CD4-positive, alpha-beta T cell (primary cell): Measurements from ENCODE around the gene DNAJC7. TPM values are rescaled to one million over a fixed set of nuclear protein-coding genes. Genes with fewer than 3 reads are reported as not detected.
A peak's percentile ranks its signal among the peaks of the same experiment; 100 is the strongest.

Source experiments
- ATAC-seq: fragments of 200-7000 bp; cut with Tn5 transposase; one replicate; pipeline ENCODE4 v1.10.0; 2022; ENCODE audit warnings: mild to moderate bottlenecking; ENCODE audit not compliant: poor library complexity
- CTCF ChIA-PET: fragments of 350-600 bp; sonication (Branson Sonifier 250); formaldehyde crosslinking; loops from one replicate; lab custom pipeline; 2021; ENCODE audit warnings: antibody characterized with exemption, inconsistent platforms; lab: Charles Lee
- POLR2A ChIA-PET: fragments of 350-600 bp; sonication (Branson Sonifier 250); formaldehyde crosslinking; loops from one replicate; lab custom pipeline; 2021; ENCODE audit warnings: antibody characterized with exemption, inconsistent platforms; lab: Charles Lee
- DNase-seq, 14 experiments: peaks; one replicate each; pipeline ENCODE4 v3.0.0-alpha.2; 2013 to 2020; ENCODE audit warnings: mixed read lengths in 2 of 14
- H3K27ac ChIP-seq, 2 donors: one replicate each; pipeline versions ENCODE4 v1.5.1 to v1.7.0; 2013; ENCODE audit warnings: low read length in 2 of 2, low read depth in 1 of 2, mild to moderate bottlenecking in 1 of 2
- H3K27me3 ChIP-seq, 2 experiments: 1 replicate in 1 of 2; 2 replicates in 1 of 2; pipeline versions ENCODE4 v1.6.1 to v1.7.0; 2013; ENCODE audit warnings: low read length in 2 of 2, control low read depth in 1 of 2, mild to moderate bottlenecking in 1 of 2, moderate library complexity in 1 of 2; ENCODE audit not compliant: insufficient read depth in 2 of 2, control insufficient read depth in 1 of 2
- H3K36me3 ChIP-seq: one replicate; pipeline ENCODE4 v1.6.1; 2013; ENCODE audit warnings: low read length, control low read depth; ENCODE audit not compliant: insufficient read depth
- H3K4me1 ChIP-seq: one replicate; pipeline ENCODE4 v1.6.1; 2013; ENCODE audit warnings: low read length, control low read depth; ENCODE audit not compliant: insufficient read depth
- H3K4me3 ChIP-seq: one replicate; pipeline ENCODE4 v1.5.1; 2013; ENCODE audit warnings: mild to moderate bottlenecking, low read length, moderate library complexity
- H3K9me3 ChIP-seq, 2 experiments: 1 replicate in 1 of 2; 2 replicates in 1 of 2; pipeline versions ENCODE4 v1.6.1 to v1.7.0; 2013; ENCODE audit warnings: low read length in 2 of 2, mild to moderate bottlenecking in 2 of 2, control low read depth in 1 of 2, moderate library complexity in 1 of 2; ENCODE audit not compliant: control insufficient read depth in 1 of 2, insufficient read depth in 1 of 2
- H3K27ac Mint-ChIP-seq: one replicate; pipeline ENCODE4 v1.8.0; 2020; ENCODE audit warnings: mixed read lengths
- H3K27me3 Mint-ChIP-seq: one replicate; pipeline ENCODE4 v1.8.0; 2021; ENCODE audit warnings: mixed read lengths
- H3K36me3 Mint-ChIP-seq: one replicate; pipeline ENCODE4 v1.8.0; 2021; ENCODE audit warnings: low read depth, mixed read lengths
- H3K4me1 Mint-ChIP-seq: one replicate; pipeline ENCODE4 v1.8.0; 2021; ENCODE audit warnings: low read depth, mixed read lengths
- H3K4me3 Mint-ChIP-seq: one replicate; pipeline ENCODE4 v1.8.0; 2020; ENCODE audit warnings: mild to moderate bottlenecking, mixed read lengths
- H3K9me3 Mint-ChIP-seq: one replicate; pipeline ENCODE4 v1.8.0; 2020; ENCODE audit warnings: mixed read lengths
- intact Hi-C, 2 experiments: fragments of 100-400 bp; cut with DNase I in 1 of 2; cut with micrococcal nuclease in 1 of 2; formaldehyde crosslinking; loops; one replicate each; pipeline versions ENCODE4 v1.15.1 to v1.9.0; 2023 to 2025; cut with DNase I, micrococcal nuclease
- total RNA-seq, 174 experiments: library from RNA in 2 of 174; stranded (reverse) in 2 of 174; gene quantifications; one replicate each; pipeline ENCODE4 v1.2.3 and lab custom pipeline; 2021 to 2026
- TF ChIP-seq, protein P1 (sequence below): fragments of 200-600 bp; IDR thresholded peaks from one replicate; pipeline ENCODE4 v1.8.0; 2022; ENCODE audit warnings: antibody characterized with exemption, mild to moderate bottlenecking

The DNAJC7 gene
- total RNA-seq, 2 experiments from 2014 or later, result 117 to 140 TPM

DNA sequence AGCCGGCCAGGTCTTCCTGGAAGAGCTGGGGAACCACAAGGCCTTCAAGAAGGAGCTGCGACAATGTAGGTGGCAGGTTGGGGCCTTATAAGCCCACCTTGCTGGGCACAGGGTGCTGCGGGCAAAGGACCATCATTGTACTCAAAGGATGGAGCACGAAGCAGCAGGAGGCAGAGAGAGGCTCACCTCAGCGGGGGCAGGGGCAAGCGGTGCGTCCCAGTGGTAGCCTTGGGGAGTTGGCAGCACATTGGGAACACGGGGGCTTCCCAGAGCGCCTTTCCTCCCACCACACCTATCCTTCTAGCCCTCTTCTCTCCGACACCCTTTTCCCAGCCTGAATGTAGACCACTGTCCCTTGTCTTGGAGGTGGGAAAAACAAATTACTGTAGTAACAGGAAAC, 48.6 kb downstream of the DNAJC7 start:
- no peaks in the 10 kb centered on the region for H3K27me3 ChIP-seq
- H3K27ac Mint-ChIP-seq, result peak overlapping the region; percentile 94
- peaks cover 44% of the 10 kb centered on the region for H3K36me3 Mint-ChIP-seq
- peaks cover 45% of the 10 kb centered on the region for H3K4me1 Mint-ChIP-seq
- ATAC-seq (no peak), DNase-seq (no peak)
- H3K4me1 ChIP-seq, result peaks cover 38% of the 10 kb centered on the region
- H3K4me3 ChIP-seq, result no peak overlapping the region
- H3K36me3 ChIP-seq, result peaks cover 33% of the 10 kb centered on the region
- no peaks in the 10 kb centered on the region for H3K9me3 Mint-ChIP-seq
- no peak overlapping the region for H3K27ac ChIP-seq
- no peaks in the 10 kb centered on the region for H3K27me3 Mint-ChIP-seq
- ChIA-PET CTCF (no interaction called here), POLR2A (interaction anchor here (4.4 kb wide), 1 partner anchor 50 kb away, joined by 81 read pairs; the partner anchor contains the start of genes DNAJC7 and NKIRAS2)
- H3K4me3 Mint-ChIP-seq, result peak overlapping the region; percentile 85
- TF ChIP-seq, protein P1, sequence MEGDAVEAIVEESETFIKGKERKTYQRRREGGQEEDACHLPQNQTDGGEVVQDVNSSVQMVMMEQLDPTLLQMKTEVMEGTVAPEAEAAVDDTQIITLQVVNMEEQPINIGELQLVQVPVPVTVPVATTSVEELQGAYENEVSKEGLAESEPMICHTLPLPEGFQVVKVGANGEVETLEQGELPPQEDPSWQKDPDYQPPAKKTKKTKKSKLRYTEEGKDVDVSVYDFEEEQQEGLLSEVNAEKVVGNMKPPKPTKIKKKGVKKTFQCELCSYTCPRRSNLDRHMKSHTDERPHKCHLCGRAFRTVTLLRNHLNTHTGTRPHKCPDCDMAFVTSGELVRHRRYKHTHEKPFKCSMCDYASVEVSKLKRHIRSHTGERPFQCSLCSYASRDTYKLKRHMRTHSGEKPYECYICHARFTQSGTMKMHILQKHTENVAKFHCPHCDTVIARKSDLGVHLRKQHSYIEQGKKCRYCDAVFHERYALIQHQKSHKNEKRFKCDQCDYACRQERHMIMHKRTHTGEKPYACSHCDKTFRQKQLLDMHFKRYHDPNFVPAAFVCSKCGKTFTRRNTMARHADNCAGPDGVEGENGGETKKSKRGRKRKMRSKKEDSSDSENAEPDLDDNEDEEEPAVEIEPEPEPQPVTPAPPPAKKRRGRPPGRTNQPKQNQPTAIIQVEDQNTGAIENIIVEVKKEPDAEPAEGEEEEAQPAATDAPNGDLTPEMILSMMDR, result no peak
- no peaks in the 10 kb centered on the region for H3K9me3 ChIP-seq
- intact Hi-C loops, result loop anchor here (5.0 kb wide), 2 partner anchors 49 to 101 kb away; partner anchors contain the start of genes DNAJC7 (in 1 of the 2) and KLHL11 (in 1 of the 2)

GRCh38 chr17:41967921-41968578, 49.2 kb downstream of the DNAJC7 start:
- TF ChIP-seq, protein P1, result no peak
- DNase-seq (peak in 2 of 14 experiments; percentile 16 to 38), ATAC-seq (no peak)
- no peaks in the 10 kb centered on the region for H3K27me3 Mint-ChIP-seq
- Histone ChIP-seq H3K27me3 (no peaks in the 10 kb centered on the region), H3K4me1 (peaks cover 38% of the 10 kb centered on the region), H3K27ac (peak overlapping the region in 1 of 2 donors; percentile 65), H3K9me3 (no peaks in the 10 kb centered on the region), H3K4me3 (no peak overlapping the region), H3K36me3 (peaks cover 26% of the 10 kb centered on the region)
- ChIA-PET CTCF (interaction anchor here (1.2 kb wide), 1 partner anchor 133 kb away, joined by 3 read pairs; no protein-coding TSS in a partner anchor), POLR2A (interaction anchor here (1.0 to 4.4 kb wide), 3 partner anchors 37 to 144 kb away, joined by 4 to 81 read pairs (median 19); partner anchors contain the start of genes DHX58, DNAJC7, NKIRAS2 and ODAD4)
- H3K4me3 Mint-ChIP-seq, result peak overlapping the region; percentile 85
- peaks cover 37% of the 10 kb centered on the region for H3K36me3 Mint-ChIP-seq
- intact Hi-C loops, result loop anchor here (2.0 to 5.0 kb wide), 4 partner anchors 49 to 187 kb away; partner anchors contain the start of genes DNAJC7 (in 2 of the 2), KLHL11 (in 1 of the 2) and RAB5C (in 1 of the 2)
- peaks cover 45% of the 10 kb centered on the region for H3K4me1 Mint-ChIP-seq
- H3K9me3 Mint-ChIP-seq, result no peaks in the 10 kb centered on the region
- peak overlapping the region; percentile 94 for H3K27ac Mint-ChIP-seq

DNA sequence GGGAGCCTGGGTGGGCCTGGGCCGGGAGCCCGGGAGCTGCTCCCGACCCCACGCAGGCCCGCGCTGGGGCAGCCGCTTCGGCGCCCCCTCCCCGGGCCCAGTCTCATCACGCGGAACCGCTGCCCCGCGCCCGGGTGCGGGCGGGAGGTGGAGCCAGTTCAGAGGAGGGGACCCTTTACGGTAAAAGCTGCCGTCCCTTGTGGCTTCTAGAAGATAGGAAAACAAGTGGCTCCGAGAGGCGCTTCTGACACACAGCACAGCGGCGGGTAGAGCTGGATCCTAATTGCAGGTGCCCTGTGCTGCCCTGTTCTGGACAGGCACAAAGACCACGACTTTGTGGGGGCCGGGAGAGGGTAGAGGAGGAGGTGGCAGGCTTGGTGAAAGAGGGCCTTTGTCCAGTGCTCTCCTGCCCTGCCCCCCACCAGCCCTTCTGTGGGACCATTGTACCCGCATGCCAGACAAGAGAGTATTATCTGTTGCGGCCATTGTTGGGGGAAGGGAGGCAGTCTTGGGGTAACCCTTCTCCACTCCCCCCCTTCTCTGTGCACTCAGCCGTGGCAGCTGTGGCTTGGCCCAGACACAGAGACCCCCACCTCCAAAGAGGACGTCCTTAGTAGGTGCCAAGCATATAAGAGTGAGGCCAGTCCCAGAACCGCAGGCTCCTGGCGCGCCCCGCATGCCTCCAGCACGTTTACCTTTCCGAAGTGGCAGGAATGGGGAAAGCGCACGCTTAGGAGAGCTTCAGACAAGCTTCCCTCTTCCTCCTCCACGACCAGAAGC, 49.9 kb downstream of the DNAJC7 start:
- TF ChIP-seq, protein P1, result no peak
- H3K4me1 ChIP-seq, result peaks cover 41% of the 10 kb centered on the region
- no peaks in the 10 kb centered on the region for H3K27me3 ChIP-seq
- peaks cover 30% of the 10 kb centered on the region for H3K36me3 Mint-ChIP-seq
- H3K36me3 ChIP-seq, result peaks cover 19% of the 10 kb centered on the region
- DNase-seq, result peak in 13 of 14 experiments; percentile 15 to 67 (median 40)
- intact Hi-C loops, result loop anchor here (2.0 to 5.0 kb wide), 4 partner anchors 49 to 187 kb away; partner anchors contain the start of genes DNAJC7 (in 2 of the 2), KLHL11 (in 1 of the 2) and RAB5C (in 1 of the 2)
- no peaks in the 10 kb centered on the region for H3K9me3 ChIP-seq
- POLR2A ChIA-PET, result interaction anchor here (0.6 to 4.4 kb wide), 10 partner anchors 37 to 492 kb away, joined by 3 to 81 read pairs (median 4); partner anchors contain the start of genes DHX58, DNAJC7, EIF1 and NKIRAS2
- peak overlapping the region; percentile 91 for H3K4me3 ChIP-seq
- CTCF ChIA-PET, result interaction anchor here (0.5 to 2.1 kb wide), 4 partner anchors 40 to 134 kb away, joined by 3 to 5 read pairs (median 3); partner anchors contain the start of gene KLHL11
- H3K27ac ChIP-seq, result peak overlapping the region; percentile 65 to 74
- peak overlapping the region; percentile 85 for H3K4me3 Mint-ChIP-seq
- peak overlapping the region; percentile 94 for H3K27ac Mint-ChIP-seq
- H3K27me3 Mint-ChIP-seq, result no peaks in the 10 kb centered on the region
- peak; percentile 12 for ATAC-seq
- H3K4me1 Mint-ChIP-seq, result peaks cover 40% of the 10 kb centered on the region
- H3K9me3 Mint-ChIP-seq, result no peaks in the 10 kb centered on the region
